IPS-20b (cell line): ENCODE measurements around the gene CYP2R1.

Experiments used
- H3K27ac ChIP-seq: one replicate; pipeline ENCODE4 v1.5.1; 2013; ENCODE audit warnings: low read length
- H3K27me3 ChIP-seq: 2 replicates; pipeline ENCODE4 v1.6.1; 2013; ENCODE audit warnings: mild to moderate bottlenecking, low read length, inconsistent platforms; ENCODE audit not compliant: insufficient read depth
- H3K36me3 ChIP-seq: 2 replicates; pipeline ENCODE4 v1.6.1; 2013; ENCODE audit warnings: low read depth, mild to moderate bottlenecking, inconsistent platforms, low read length, moderate library complexity; ENCODE audit not compliant: insufficient read depth
- H3K4me1 ChIP-seq: 2 replicates; pipeline ENCODE4 v1.6.1; 2013; ENCODE audit warnings: mild to moderate bottlenecking, control low read depth, inconsistent platforms, low read length, moderate library complexity; ENCODE audit not compliant: insufficient read depth
- H3K4me3 ChIP-seq: 2 replicates; pipeline ENCODE4 v1.5.1; 2013; ENCODE audit warnings: mild to moderate bottlenecking, low read length, inconsistent platforms
- H3K9ac ChIP-seq: 2 replicates; pipeline ENCODE4 v1.6.1; 2013; ENCODE audit warnings: low read depth, mild to moderate bottlenecking, inconsistent platforms, low read length, moderate library complexity
- H3K9me3 ChIP-seq: 2 replicates; pipeline ENCODE4 v1.6.1; 2013; ENCODE audit warnings: mild to moderate bottlenecking, low read depth, low read length, inconsistent platforms; ENCODE audit not compliant: insufficient read depth

CYP2R1 gene, protein sequence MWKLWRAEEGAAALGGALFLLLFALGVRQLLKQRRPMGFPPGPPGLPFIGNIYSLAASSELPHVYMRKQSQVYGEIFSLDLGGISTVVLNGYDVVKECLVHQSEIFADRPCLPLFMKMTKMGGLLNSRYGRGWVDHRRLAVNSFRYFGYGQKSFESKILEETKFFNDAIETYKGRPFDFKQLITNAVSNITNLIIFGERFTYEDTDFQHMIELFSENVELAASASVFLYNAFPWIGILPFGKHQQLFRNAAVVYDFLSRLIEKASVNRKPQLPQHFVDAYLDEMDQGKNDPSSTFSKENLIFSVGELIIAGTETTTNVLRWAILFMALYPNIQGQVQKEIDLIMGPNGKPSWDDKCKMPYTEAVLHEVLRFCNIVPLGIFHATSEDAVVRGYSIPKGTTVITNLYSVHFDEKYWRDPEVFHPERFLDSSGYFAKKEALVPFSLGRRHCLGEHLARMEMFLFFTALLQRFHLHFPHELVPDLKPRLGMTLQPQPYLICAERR

DNA sequence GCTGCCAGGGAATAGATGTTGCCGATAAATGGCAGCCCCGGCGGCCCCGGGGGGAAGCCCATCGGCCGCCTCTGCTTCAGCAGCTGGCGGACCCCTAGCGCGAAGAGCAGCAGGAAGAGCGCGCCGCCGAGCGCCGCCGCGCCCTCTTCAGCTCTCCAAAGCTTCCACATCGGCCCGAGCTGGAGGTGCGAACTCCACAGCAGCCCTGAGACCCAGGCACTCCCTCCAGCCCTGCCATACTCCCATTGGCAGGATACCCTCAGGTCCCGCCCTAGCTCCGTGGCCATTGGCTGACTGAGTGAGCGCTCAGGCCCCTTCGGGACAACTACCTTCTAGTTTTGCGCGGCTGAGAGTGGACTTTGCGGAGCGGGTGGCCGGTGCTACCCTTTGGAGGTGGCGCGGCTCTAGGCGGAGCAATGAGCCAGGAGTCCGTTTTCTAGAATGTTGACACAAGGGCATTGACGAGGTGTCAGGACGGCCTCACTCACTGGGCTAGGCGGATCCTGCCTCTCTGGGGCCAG, at the start of gene CYP2R1:
Gene CYP2R1, minus strand, starts transcription at position 196 of the 521 bp plus-strand sequence. Its CDS starts 26 bp downstream, at position 170.
- H3K27ac ChIP-seq = no peak within 1 kb of the TSS
- H3K4me3 ChIP-seq = peak within 1 kb of the TSS; percentile 67
- H3K9ac ChIP-seq = peak within 1 kb of the TSS; percentile 59; the same call in 1 of the 2 replicates
- no peaks in the 10 kb centered on the region for H3K4me1 ChIP-seq
- H3K27me3 ChIP-seq = peaks cover 30% of the 10 kb centered on the region
- H3K9me3 ChIP-seq = no peaks in the 10 kb centered on the region
- H3K36me3 ChIP-seq = no peaks in the 10 kb centered on the region

DNA sequence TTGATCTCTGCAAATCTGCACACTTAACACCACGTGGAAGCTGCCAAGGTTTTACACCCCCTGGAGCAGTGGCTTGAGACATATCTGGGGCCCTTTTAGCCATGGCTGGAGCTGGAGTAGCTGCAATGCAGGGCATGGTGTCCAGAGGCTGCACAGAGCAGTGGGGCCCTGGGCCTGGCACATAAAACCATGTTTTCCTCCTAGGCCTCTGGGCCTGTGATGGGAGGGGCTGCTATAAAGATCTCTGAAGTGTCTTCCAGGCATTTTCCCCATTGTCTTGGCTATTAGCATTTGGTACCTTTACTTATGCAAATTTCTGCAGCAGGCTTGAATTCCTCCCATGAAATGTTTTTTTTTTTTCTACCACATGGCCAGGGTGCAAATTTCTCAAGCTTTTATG, 46.9 kb upstream of the CYP2R1 start:
- Histone ChIP-seq H3K36me3 (no peaks in the 10 kb centered on the region), H3K9ac (no peak overlapping the region), H3K4me1 (no peaks in the 10 kb centered on the region), H3K27ac (no peak overlapping the region), H3K4me3 (no peak overlapping the region), H3K9me3 (peaks cover 20% of the 10 kb centered on the region), H3K27me3 (no peaks in the 10 kb centered on the region)

DNA sequence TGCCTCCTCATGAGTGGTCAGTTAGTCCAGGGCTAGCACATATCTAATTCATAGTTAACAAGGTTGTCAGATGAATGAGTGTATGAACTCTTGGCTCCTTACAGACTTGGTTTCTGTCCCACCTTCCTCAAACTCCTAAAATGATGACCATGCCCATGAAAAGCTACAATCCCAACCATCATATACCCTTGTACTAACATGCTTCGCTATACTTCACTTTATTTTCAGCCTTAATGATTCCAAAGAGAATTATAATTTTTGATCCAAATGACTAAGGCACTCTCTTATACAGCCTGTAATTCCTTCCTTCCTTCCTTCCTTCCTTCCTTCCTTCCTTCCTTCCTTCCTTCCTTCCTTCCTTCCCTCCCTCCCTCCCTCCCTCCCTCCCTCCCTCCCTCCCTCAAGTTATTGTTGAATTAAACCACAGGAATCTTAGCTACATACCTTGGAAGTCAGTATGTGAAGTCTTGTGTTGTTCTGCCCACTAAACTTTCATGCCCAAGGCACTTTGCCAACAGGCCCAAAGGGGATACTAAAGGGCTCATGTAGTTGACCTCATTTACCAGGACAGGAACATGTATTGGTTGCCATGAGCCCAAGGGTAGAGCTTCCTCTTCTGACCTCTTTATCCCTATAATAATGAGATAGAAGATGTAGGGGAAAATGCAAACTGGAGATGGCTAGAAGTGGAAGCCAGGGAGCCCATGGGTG, 42.8 kb upstream of the CYP2R1 start:
- Histone ChIP-seq H3K9ac (no peak overlapping the region), H3K27me3 (no peaks in the 10 kb centered on the region), H3K4me3 (no peak overlapping the region), H3K36me3 (no peaks in the 10 kb centered on the region), H3K4me1 (no peaks in the 10 kb centered on the region), H3K9me3 (peaks cover 21% of the 10 kb centered on the region), H3K27ac (no peak overlapping the region)

DNA sequence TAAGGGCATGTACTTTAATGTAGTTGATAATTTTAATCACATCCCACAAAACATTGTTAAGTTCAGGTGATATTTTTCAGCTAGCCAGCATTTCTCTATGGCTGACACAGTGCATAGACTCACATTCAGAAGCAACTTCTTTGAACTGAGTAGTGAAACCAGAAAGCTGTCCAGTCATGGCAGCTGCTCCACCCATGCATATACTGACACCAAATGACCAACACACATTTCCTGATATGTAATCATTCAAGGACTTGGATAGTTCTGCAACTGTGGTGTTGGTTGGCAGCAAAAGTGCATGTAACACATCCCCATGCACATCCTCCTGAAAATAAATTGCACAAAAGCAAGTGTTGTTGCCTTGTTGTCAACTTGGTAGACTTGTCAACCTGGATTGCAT, 40.4 kb upstream of the CYP2R1 start:
- no peak overlapping the region for H3K27ac ChIP-seq
- H3K36me3 ChIP-seq = no peaks in the 10 kb centered on the region
- no peaks in the 10 kb centered on the region for H3K27me3 ChIP-seq
- peaks cover 9% of the 10 kb centered on the region; the same call in 1 of the 2 replicates for H3K9me3 ChIP-seq
- H3K9ac ChIP-seq = no peak overlapping the region
- no peaks in the 10 kb centered on the region for H3K4me1 ChIP-seq
- H3K4me3 ChIP-seq = no peak overlapping the region

DNA sequence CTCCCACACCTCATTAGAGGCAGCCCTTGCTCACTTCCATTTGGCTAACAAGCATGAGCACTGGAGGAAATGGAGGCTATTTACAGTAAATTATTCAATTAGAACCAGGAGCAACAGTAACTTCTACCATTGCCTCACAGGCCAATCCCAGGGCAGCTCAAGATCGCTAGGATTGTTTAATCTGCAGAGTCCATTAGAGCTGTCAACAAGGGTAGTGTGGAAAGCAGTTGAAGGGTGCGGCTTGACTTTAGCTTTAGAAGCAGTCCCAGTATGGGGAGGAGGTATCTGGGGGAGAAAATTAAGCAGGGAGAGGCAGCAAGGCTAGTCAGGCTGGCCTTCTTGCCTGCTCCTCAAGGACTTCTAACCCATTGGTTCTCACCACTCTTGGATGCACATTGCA, 38.3 kb upstream of the CYP2R1 start:
- Histone ChIP-seq H3K27ac (no peak overlapping the region), H3K4me3 (no peak overlapping the region), H3K27me3 (no peaks in the 10 kb centered on the region), H3K9me3 (peaks cover 9% of the 10 kb centered on the region; the same call in 1 of the 2 replicates), H3K4me1 (no peaks in the 10 kb centered on the region), H3K9ac (no peak overlapping the region), H3K36me3 (no peaks in the 10 kb centered on the region)

DNA sequence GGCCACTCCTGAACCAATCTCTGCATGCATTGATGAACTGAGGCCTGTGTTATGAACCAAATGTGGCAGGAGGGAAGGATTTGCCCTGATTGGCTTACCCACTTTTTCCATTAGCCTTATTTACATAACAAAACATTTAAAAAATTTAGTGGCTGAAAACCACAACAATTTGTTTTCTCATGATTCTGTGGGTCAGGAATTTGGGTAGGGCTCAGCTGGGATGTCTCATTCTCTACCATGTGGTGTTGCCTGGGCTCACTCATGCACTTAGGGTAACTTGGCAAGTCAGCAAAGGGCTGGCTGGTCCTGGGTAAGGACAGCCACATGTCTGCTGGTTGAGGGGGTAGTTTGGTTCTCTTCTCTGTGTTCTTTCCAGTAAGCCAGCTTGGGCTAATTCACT, 35.1 kb upstream of the CYP2R1 start:
- no peak overlapping the region for H3K4me3 ChIP-seq
- no peak overlapping the region for H3K9ac ChIP-seq
- no peaks in the 10 kb centered on the region for H3K4me1 ChIP-seq
- H3K27ac ChIP-seq = no peak overlapping the region
- no peaks in the 10 kb centered on the region for H3K36me3 ChIP-seq
- H3K9me3 ChIP-seq = no peaks in the 10 kb centered on the region; the same call in 1 of the 2 replicates
- no peaks in the 10 kb centered on the region for H3K27me3 ChIP-seq

DNA sequence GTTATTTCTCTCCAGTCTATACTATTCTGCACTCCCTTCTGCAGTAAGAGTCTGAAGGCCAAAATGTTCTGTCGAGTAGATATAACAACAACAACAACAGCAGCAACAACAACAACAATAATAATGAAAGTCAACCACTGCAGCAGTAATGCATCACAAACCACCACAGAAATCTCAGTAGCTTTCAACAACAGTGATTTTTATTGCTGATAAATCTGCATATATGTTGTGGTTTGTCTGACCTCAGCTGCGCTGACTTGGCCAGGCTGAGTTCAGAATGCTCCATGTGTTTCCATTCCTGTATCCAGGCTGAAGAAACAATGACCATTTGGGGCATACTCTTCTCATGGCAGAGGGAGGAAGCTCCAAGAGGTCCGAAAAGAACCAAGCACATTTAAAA, 32.3 kb upstream of the CYP2R1 start:
- Histone ChIP-seq H3K4me3 (no peak overlapping the region), H3K9me3 (no peaks in the 10 kb centered on the region; the same call in 1 of the 2 replicates)

DNA sequence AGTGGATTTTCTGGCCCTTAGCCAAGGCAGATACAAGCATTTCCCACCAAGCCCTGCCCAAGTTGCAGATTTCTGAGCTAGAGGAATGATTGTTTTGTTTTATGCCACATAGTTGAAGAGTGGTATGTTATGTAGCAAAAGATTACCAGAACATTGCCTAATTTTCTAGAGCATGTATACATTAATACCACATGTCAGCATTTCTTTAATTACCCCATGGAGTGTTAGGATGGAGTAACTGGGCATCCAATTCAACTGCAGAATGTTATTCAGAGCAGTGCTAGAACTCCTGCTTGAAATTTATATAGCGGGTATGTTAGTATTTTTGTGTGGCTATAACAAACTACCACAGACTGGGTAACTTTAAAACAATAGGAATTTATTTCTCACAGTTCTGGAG, 24.4 kb upstream of the CYP2R1 start:
- H3K27ac ChIP-seq = no peak overlapping the region
- no peaks in the 10 kb centered on the region for H3K27me3 ChIP-seq
- no peak overlapping the region for H3K4me3 ChIP-seq
- no peaks in the 10 kb centered on the region; the same call in 1 of the 2 replicates for H3K9me3 ChIP-seq
- H3K36me3 ChIP-seq = no peaks in the 10 kb centered on the region
- H3K9ac ChIP-seq = no peak overlapping the region
- H3K4me1 ChIP-seq = no peaks in the 10 kb centered on the region

More for the DNA sequence above, 32.3 kb upstream of the CYP2R1 start:
- Histone ChIP-seq H3K27me3 (no peaks in the 10 kb centered on the region), H3K36me3 (no peaks in the 10 kb centered on the region), H3K27ac (no peak overlapping the region), H3K4me1 (no peaks in the 10 kb centered on the region), H3K9ac (no peak overlapping the region)

DNA sequence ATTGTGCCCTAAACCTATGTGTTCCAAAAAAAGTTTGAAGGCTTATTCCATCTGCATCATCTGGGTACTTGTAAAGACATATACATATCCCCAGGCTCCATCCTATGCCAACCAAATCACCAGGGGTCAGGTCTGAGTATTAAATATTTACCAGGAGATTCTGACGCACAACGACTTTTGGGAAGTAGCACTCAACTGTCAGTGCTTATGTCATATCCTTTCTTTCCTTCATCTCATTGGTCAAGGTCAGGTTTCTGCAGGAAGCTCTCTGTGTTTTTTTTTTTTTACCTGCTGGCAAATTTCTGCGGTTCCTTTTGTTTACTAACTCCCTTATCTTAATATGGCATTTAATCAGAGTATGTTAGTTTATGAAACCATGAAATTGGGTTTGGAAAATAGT, 22.5 kb upstream of the CYP2R1 start:
- Histone ChIP-seq H3K4me1 (no peaks in the 10 kb centered on the region), H3K27me3 (no peaks in the 10 kb centered on the region), H3K9me3 (no peaks in the 10 kb centered on the region; the same call in 1 of the 2 replicates), H3K27ac (no peak overlapping the region), H3K4me3 (no peak overlapping the region), H3K9ac (no peak overlapping the region), H3K36me3 (no peaks in the 10 kb centered on the region)

DNA sequence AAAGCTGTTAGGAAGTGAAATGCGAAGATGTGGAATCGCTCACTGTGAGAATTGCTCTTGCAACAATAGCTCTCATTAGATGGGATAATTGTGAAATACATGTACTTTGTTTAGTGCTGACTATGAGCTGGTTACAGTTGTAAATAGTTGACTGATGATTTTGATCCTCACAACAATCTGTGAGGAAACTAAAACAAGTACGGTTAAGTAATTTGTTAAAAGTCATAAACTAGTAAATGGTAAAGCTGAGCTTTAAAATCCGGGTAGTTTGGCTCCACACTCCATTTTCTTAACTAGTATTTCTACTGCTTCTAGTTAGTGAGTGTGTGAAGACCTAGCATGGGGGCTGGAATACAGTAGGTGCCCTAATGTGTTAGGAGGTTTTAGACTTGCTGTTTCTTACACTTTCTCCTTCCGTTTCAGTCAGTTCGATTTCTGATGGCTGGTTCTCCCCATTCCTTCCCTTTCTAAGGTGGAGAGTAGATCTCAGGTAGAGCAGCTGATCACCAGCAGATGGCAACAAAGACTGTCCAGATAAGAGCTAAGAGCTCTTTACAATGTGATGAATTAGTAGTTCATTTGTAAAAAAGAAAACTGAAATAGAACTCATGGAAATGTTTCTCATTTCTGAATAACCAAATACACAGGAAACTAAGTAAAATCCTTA, 16.3 kb upstream of the CYP2R1 start:
- no peak overlapping the region for H3K4me3 ChIP-seq
- peaks cover 7% of the 10 kb centered on the region; the same call in 1 of the 2 replicates for H3K27me3 ChIP-seq
- H3K4me1 ChIP-seq = no peaks in the 10 kb centered on the region
- H3K27ac ChIP-seq = no peak overlapping the region
- no peaks in the 10 kb centered on the region for H3K36me3 ChIP-seq
- H3K9me3 ChIP-seq = no peaks in the 10 kb centered on the region
- no peak overlapping the region for H3K9ac ChIP-seq

DNA sequence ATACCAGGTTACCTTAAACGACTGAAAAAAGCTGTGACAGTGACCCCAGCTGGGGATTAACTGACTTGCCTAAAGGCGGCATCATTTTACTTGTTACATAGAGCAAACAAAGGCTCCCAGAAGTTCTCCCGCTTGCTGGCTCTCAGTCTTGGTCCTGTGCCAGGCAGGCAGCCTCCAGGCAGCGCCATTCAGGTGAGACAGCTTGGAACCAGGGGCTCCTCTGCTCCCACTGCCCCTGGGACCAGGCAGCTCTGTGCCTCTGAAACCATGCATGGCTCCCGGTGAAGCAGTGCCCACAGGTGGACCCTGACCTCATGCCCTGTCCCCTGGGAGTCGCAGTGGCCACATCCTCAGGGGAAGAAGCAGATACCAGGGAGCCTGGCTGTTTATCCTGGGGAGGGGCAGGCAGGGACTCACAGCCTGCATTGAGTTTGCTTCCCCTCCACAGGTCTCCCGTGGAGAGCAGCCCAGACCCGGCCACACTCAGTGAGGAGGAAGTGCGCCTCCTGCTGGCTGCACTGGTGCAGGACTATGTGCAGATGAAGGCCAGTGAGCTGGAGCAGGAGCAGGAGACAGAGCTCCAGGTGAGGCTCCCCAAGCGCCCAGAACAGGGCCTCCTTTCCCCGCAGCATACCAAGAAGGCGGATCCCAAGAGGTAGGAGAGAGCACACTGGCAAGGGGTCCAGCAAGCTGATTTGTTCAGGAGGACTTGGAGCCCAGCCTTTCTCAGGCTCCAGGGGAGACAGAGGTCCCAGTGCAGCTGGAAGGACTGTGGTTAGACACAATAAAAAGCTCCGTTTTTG, 15.6 kb upstream of the CYP2R1 start:
- no peak overlapping the region for H3K9ac ChIP-seq
- no peak overlapping the region for H3K27ac ChIP-seq
- H3K27me3 ChIP-seq = peaks cover 7% of the 10 kb centered on the region; the same call in 1 of the 2 replicates

More for the DNA sequence above, 15.6 kb upstream of the CYP2R1 start:
- H3K9me3 ChIP-seq = no peaks in the 10 kb centered on the region
- no peaks in the 10 kb centered on the region for H3K4me1 ChIP-seq
- no peaks in the 10 kb centered on the region for H3K36me3 ChIP-seq
- no peak overlapping the region for H3K4me3 ChIP-seq
